ENCODE results near the gene TMEM170B.
"Not testable (repeated sequence)": the region's sequence is repeated elsewhere in the genome, so short reads cannot be mapped to it uniquely, and the experiment has no call there.

Gene TMEM170B

DNA sequence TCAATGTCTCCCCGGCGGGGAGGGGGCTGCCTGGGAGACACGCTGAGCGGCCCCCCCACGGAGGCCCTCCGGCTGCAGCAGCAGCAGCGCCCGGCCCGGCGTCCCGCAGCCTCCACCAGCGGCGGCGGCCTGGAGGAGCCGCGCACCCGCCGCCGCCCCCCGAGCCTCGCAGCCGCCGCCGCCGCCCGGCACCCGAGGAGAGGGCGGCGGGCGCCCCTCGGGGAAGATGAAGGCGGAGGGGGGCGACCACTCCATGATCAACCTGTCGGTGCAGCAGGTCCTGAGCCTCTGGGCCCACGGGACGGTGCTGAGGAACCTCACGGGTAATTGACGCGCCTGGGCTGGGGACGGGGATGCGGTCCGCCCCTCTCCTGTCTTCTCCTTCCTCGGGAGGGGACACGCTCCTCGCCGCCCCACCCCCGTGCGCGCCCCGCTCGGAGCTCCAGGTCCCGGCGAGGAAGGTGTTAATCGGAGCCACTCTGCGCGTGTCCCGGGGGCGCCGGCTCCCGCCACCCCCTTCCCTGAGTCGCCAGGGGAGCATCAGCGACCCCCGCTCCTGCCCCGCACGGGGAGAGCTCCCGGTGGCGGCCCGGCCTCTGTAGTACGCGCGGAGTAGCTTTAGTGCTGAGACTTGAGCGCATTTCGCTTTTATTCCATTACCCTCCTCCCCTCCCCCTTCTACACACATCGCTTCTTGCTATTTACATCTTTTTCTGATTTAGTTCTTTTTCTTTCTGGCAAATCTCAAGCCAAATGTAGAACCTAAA is 686 bp downstream of the TMEM170B start:
- Histone ChIP-seq H3K27ac (no peak overlapping the region), H3K9me3 (ENCODE audit: low read depth, low read length) (no peaks in the 10 kb centered on the region), H3K36me3 (ENCODE audit: insufficient read depth, low read length) (no peaks in the 10 kb centered on the region), H3K4me3 (peak overlapping the region; percentile 94), H3K9ac (ENCODE audit: insufficient read length) (peak overlapping the region; percentile 72)
- TF ChIP-seq FOXP2 (optimal IDR thresholded peaks at IDR 0.05; ENCODE audit: control extremely low read depth, extremely low read length, insufficient read depth) (no peak), POLR2AphosphoS5 (IDR thresholded peaks at IDR 0.05; ENCODE audit: borderline replicate concordance, low read depth, low read length) (no peak), EZH2 (IDR thresholded peaks at IDR 0.05) (no peak)
- no peak for DNase-seq (ENCODE audit: low read depth, low spot score)

- no peak for DNase-seq (ENCODE audit: low read depth, low spot score)
- Histone ChIP-seq H3K9me3 (ENCODE audit: low read depth, low read length) (no peaks in the 10 kb centered on the region), H3K4me3 (peak overlapping the region; percentile 94), H3K36me3 (ENCODE audit: insufficient read depth, low read length) (no peaks in the 10 kb centered on the region), H3K9ac (ENCODE audit: insufficient read length) (peak overlapping the region; percentile 56), H3K27ac (no peak overlapping the region)
- no peak for TF ChIP-seq FOXP2 (optimal IDR thresholded peaks at IDR 0.05; ENCODE audit: control extremely low read depth, extremely low read length, insufficient read depth)
Observed at GRCh38 chr6:11538819-11539468, 1.4 kb downstream of the TMEM170B start.

GRCh38 chr6:11542863-11543262 is 5.3 kb downstream of the TMEM170B start:
- H3K27ac ChIP-seq = no peak overlapping the region
- TF ChIP-seq EZH2 (IDR thresholded peaks at IDR 0.05) (no peak), POLR2AphosphoS5 (IDR thresholded peaks at IDR 0.05; ENCODE audit: borderline replicate concordance, low read depth, low read length) (no peak), FOXP2 (optimal IDR thresholded peaks at IDR 0.05; ENCODE audit: control extremely low read depth, extremely low read length, insufficient read depth) (no peak)
- H3K36me3 ChIP-seq (ENCODE audit: insufficient read depth, low read length) = no peaks in the 10 kb centered on the region
- no peak overlapping the region for H3K9ac ChIP-seq (ENCODE audit: insufficient read length)
- no peaks in the 10 kb centered on the region for H3K9me3 ChIP-seq (ENCODE audit: low read depth, low read length)
- H3K4me3 ChIP-seq = no peak overlapping the region
- DNase-seq (ENCODE audit: low read depth, low spot score) = no peak

DNA sequence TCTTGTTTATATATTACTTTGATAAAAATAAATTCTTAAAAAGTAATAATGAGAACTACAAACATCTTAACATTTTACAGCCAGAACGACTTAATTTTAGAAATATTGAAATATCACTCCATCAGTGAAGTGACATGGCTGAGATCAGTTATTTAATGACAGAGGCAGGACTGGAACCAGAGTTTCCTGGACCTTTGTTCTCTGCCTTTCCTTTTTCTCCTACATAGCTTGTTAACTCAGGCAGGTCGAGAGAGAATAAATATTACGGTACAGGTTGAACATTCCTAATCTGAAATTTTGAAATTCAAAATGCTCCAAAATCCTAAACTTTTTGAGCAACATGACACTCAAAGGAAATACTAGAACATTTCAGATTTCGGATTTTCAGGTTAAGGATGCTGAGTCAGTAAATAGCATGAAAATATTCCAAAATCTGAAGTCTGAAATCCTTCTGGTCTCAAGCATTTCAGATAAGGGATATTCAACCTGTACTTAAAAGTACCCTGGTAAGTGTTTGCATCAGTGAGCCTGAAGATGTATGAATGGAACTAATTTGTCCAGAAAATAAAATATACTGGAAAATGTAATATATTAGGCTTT is 6.5 kb downstream of the TMEM170B start:
- Histone ChIP-seq H3K36me3 (ENCODE audit: insufficient read depth, low read length) (no peaks in the 10 kb centered on the region), H3K27ac (no peak overlapping the region), H3K9me3 (ENCODE audit: low read depth, low read length) (no peaks in the 10 kb centered on the region), H3K4me3 (no peak overlapping the region), H3K9ac (ENCODE audit: insufficient read length) (no peak overlapping the region)
- TF ChIP-seq POLR2AphosphoS5 (IDR thresholded peaks at IDR 0.05; ENCODE audit: borderline replicate concordance, low read depth, low read length) (no peak), EZH2 (IDR thresholded peaks at IDR 0.05) (no peak), FOXP2 (optimal IDR thresholded peaks at IDR 0.05; ENCODE audit: control extremely low read depth, extremely low read length, insufficient read depth) (no peak)
- no peak for DNase-seq (ENCODE audit: low read depth, low spot score)

GRCh38 chr6:11547846-11548245 is 10.3 kb downstream of the TMEM170B start:
- H3K9ac ChIP-seq (ENCODE audit: insufficient read length); H3K36me3 ChIP-seq (ENCODE audit: insufficient read depth, low read length); H3K4me3 ChIP-seq; DNase-seq (ENCODE audit: low read depth, low spot score); H3K9me3 ChIP-seq (ENCODE audit: low read depth, low read length); H3K27ac ChIP-seq: not testable (repeated sequence)

DNA sequence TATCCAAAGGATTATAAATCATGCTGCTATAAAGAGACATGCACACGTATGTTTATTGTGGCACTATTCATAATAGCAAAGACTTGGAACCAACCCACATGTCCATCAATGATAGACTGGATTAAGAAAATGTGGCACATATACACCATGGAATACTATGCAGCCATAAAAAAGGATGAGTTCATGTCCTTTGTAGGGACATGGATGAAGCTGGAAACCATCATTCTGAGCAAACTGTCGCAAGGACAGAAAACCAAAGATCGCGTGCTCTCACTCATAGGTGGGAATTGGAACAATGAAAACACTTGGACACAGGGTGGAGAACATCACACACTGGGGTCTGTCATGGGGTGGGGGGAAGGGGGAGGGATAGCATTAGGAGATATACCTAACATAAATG is 11.0 kb downstream of the TMEM170B start:
- not testable (repeated sequence) for H3K9me3 ChIP-seq (ENCODE audit: low read depth, low read length); H3K9ac ChIP-seq (ENCODE audit: insufficient read length); H3K4me3 ChIP-seq; H3K36me3 ChIP-seq (ENCODE audit: insufficient read depth, low read length); DNase-seq (ENCODE audit: low read depth, low spot score); H3K27ac ChIP-seq

- DNase-seq (ENCODE audit: low read depth, low spot score) = no peak
- Histone ChIP-seq H3K9me3 (ENCODE audit: low read depth, low read length) (no peaks in the 10 kb centered on the region), H3K27ac (peak overlapping the region; percentile 88; the same call in 1 of the 2 replicates), H3K9ac (ENCODE audit: insufficient read length) (no peak overlapping the region), H3K4me3 (no peak overlapping the region), H3K36me3 (ENCODE audit: insufficient read depth, low read length) (no peaks in the 10 kb centered on the region)
- TF ChIP-seq POLR2AphosphoS5 (IDR thresholded peaks at IDR 0.05; ENCODE audit: borderline replicate concordance, low read depth, low read length) (no peak), FOXP2 (optimal IDR thresholded peaks at IDR 0.05; ENCODE audit: control extremely low read depth, extremely low read length, insufficient read depth) (no peak), EZH2 (IDR thresholded peaks at IDR 0.05) (no peak)
Observed at GRCh38 chr6:11551053-11551452, 13.5 kb downstream of the TMEM170B start.

GRCh38 chr6:11552442-11552841 is 14.9 kb downstream of the TMEM170B start:
- Histone ChIP-seq H3K27ac (peak overlapping the region; percentile 88), H3K9me3 (ENCODE audit: low read depth, low read length) (no peaks in the 10 kb centered on the region), H3K9ac (ENCODE audit: insufficient read length) (no peak overlapping the region), H3K4me3 (peak overlapping the region; percentile 69), H3K36me3 (ENCODE audit: insufficient read depth, low read length) (no peaks in the 10 kb centered on the region)
- DNase-seq (ENCODE audit: low read depth, low spot score) = peak; percentile 96
- TF ChIP-seq FOXP2 (optimal IDR thresholded peaks at IDR 0.05; ENCODE audit: control extremely low read depth, extremely low read length, insufficient read depth) (peak; percentile 85), EZH2 (IDR thresholded peaks at IDR 0.05) (no peak), POLR2AphosphoS5 (IDR thresholded peaks at IDR 0.05; ENCODE audit: borderline replicate concordance, low read depth, low read length) (peak; percentile 66)

DNA sequence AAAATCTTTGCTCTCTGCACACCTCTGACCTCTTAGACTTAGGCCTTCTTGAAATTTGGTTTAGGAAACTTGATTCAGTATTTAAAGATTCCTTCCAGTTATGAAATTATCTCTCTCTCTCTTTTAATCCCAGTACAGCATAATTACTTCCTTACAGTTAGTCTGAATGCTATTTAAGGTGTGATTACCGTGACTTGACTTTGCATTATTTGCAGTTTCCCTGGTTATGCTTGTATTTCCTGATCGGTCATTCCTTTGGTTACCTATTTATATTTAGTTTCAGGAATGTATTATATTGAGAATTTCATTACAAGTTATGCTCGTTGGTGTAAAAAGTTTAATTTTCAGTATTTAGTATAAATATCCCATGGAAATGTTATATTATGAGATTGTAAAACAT is 16.3 kb downstream of the TMEM170B start:
- Histone ChIP-seq H3K4me3 (peak overlapping the region; percentile 69), H3K9me3 (ENCODE audit: low read depth, low read length) (no peaks in the 10 kb centered on the region), H3K27ac (peak overlapping the region; percentile 72), H3K9ac (ENCODE audit: insufficient read length) (peak overlapping the region; percentile 46), H3K36me3 (ENCODE audit: insufficient read depth, low read length) (no peaks in the 10 kb centered on the region)
- TF ChIP-seq EZH2 (IDR thresholded peaks at IDR 0.05) = no peak
- no peak for TF ChIP-seq POLR2AphosphoS5 (IDR thresholded peaks at IDR 0.05; ENCODE audit: borderline replicate concordance, low read depth, low read length)
- TF ChIP-seq FOXP2 (optimal IDR thresholded peaks at IDR 0.05; ENCODE audit: control extremely low read depth, extremely low read length, insufficient read depth) = no peak
- no peak for DNase-seq (ENCODE audit: low read depth, low spot score)

All from SK-N-MC (cell line).